Mammary epithelial cell (primary cell): ENCODE results near the gene RASGRP1.

Experiments
- CTCF ChIP-seq, 2 donors: IDR thresholded peaks in 1 of 2; conservative IDR thresholded peaks in 1 of 2; 2 replicates each; pipeline ENCODE4 v1.5.1; 2011 to 2012; ENCODE audit warnings: inconsistent platforms in 2 of 2, low read length in 2 of 2, mild to moderate bottlenecking in 2 of 2, control low read depth in 1 of 2, low read depth in 1 of 2; ENCODE audit not compliant: insufficient read depth in 1 of 2; ENCODE audit errors: extremely low read depth in 1 of 2
- EZH2 ChIP-seq: IDR thresholded peaks from 2 replicates; pipeline ENCODE4 v1.6.1; 2012; ENCODE audit warnings: low read length, inconsistent platforms, borderline replicate concordance

GRCh38 chr15:38461066-38461833 is 103.4 kb downstream of the RASGRP1 start:
- TF ChIP-seq CTCF (conservative IDR thresholded peaks at IDR 0.05 in 1 of 2, IDR thresholded peaks at IDR 0.05 in 1 of 2; ENCODE audit: extremely low read depth in 1 of 2, insufficient read depth in 1 of 2, low read depth in 1 of 2, low read length in 2 of 2) = no peak
- no peak for TF ChIP-seq EZH2
